Colon (tissue), 2 donors: ENCODE results near the gene DIAPH1.

Experiments used
- FAIRE-seq: peaks from 2 replicates; lab custom pipeline; 2012; peaks lifted over from hg19 to GRCh38; lab: Jason Lieb, UNC
- donor health status: control.
- donor health status: control.

DIAPH1 gene

DNA sequence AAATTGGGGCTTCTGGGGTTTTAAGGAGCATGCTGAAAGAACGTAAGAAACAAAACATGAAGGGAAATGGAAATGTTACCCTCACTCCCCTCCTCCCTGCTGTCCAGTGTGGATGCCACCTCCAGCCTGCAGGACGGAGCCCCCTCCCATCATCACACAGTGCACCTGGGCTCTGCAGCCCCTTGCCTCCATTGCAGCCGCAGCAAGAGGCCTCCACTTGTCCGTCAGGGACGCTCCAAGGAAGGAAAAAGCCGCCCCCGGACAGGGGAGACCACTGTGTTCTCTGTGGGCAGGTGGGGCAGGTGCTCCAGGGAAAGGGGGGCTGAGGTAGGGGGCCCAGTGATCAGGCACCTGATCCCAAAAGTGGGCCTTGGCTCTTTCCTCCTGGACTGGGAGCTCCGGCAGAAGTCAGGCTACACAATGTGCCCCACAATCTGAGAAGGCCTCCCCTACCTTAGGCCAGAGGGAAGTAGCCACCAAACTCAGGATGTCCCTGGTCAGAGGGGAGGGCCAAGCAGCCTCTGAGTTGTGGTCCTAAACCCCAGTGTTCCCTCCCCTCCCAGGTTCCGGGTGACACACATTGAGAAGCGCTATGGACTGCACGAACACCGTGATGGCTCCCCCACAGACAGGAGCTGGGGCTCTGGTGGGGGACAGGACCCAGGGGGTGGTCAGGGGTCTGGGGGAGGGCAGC, 20.7 kb upstream of the DIAPH1 start:
- no peak for FAIRE-seq

DNA sequence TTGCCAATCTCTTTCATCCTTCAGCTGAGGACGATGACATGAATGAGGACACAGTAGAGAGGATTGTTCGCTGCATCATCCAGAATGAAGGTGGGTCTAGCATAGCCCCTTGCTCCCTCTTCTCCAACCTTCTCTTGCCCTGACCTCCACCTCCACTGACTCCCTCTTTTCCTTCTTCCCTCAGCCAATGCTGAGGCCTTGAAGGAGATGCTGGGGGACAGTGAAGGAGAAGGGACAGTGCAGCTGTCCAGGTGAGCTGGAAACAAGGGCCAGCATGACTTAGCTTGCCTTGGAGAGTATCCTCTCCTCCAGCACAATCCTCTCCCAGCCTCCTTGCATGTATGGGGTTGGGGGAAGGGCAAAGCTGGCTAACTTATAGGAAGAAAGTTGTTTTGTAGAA, 20.0 kb upstream of the DIAPH1 start:
- no peak for FAIRE-seq

- FAIRE-seq: no peak
These were observed 19.1 kb upstream of the DIAPH1 start for GRCh38 chr5:141637767-141638419.

- no peak for FAIRE-seq
These were observed 18.4 kb upstream of the DIAPH1 start for GRCh38 chr5:141637123-141637766.

- no peak for FAIRE-seq
These were observed 17.8 kb upstream of the DIAPH1 start, which contains the start of the genes HDAC3 and RELL2 for GRCh38 chr5:141636413-141637122. TSS of gene HDAC3 (minus strand) at chr5:141636849. CDS start at chr5:141636790, 59 bp downstream. TSS of gene RELL2 (plus strand) at chr5:141636997. CDS start at chr5:141638226, 1,229 bp downstream.

DNA sequence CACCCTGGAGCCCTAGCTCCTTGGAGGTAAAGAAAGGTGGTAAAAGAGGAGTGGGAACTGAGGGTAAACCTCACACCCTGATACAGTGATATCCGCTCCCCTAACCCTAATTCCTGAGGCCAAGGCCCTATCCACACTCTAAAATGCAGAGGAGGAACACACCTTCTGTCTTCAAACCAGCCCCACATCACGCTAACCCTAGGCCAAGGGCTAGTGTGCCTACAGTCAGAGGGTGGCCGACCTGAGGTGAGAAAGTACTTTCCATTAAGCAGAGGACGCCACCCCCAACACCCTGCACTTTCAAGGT, 17.3 kb upstream of the DIAPH1 start:
- no peak for FAIRE-seq

DNA sequence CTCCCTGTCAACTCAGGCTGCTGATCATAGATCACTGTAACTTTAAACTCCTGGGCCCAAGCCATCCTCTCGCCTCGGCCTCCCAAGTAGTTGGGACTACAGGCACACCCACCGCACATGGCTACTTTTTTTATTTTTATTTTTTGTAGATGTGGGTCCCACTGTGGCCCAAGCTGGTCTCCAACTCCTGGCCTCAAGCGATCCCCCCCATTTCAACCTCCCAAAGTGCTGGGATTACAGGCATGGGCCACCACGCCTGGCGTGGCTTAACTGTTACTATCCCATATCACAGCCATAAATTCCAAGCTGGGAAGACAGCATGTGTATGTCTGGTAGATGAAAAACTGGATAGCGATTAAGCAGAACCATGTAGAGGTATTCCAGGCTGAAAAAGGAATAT, 16.8 kb upstream of the DIAPH1 start:
- no peak for FAIRE-seq

- FAIRE-seq: no peak
These were observed 15.9 kb upstream of the DIAPH1 start for GRCh38 chr5:141634720-141635119.

- no peak for FAIRE-seq
These were observed 15.2 kb upstream of the DIAPH1 start for GRCh38 chr5:141633871-141634561.

DNA sequence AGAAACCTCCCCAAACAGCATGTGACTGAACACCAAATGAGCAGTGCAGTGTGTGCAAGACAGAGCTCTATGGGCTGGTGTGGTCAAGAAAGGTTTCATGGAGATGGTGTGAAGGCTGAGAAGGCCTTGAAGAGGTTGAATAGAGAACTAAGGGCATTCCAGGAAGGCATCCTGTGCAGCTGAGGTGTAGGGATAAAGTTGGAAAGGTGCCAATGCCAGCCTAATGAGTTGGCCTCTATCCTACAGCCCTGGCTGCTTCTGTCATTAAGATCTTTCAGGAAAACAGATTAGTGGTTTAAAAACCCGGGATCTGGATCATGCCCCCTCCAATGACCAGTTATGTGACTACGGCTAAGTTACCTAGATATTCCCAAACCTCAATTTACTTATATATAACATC, 13.8 kb upstream of the DIAPH1 start:
- no peak for FAIRE-seq

DNA sequence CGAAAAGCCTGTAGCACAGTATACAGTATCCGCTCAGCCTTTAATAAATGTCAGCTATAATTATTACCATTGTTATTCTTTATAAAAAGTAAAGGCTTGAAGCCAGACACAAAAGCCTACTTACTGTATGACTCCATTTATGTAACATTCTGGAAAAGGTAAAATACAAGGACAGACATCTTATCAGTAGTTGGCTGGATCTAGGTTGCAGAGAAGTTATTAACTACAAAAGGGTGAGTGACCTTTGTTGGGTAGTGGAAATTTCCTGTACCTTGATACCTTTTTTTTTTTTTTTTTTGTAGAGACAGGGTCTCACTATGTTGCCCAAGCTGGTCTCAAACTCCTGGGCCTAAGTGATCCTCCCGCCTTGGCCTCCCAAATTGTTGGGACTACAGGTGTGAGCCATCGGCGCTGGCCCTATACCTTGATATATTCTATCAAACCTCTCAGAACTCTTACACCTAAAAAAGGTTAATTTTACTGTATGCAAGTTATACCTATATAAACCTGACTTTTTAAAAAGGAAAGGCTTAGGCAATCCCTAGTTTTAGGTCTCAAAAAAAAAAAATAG, 11.9 kb upstream of the DIAPH1 start:
- no peak for FAIRE-seq

GRCh38 chr5:141628175-141628788, 9.5 kb upstream of the DIAPH1 start:
- no peak for FAIRE-seq

DNA sequence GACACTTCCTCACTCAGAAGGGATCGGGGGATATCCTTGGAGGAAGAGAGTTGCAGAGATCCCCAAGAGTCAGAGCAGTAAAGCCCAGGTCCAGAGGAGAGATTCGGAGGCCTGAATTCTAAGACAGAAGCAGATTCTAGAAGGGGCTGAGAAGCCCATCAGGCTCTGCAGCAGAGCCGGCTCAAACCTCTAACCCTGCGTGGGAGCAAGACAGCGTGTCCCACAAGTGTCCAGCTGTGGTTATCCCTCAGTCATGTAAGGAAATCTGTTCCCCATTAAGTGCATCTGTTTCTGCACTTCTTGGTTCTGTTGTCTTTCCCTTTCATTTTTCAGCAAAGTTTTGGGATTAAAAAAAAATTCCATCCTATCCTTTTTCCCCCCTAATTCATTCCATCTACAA, 4.8 kb upstream of the DIAPH1 start:
- FAIRE-seq: no peak

DNA sequence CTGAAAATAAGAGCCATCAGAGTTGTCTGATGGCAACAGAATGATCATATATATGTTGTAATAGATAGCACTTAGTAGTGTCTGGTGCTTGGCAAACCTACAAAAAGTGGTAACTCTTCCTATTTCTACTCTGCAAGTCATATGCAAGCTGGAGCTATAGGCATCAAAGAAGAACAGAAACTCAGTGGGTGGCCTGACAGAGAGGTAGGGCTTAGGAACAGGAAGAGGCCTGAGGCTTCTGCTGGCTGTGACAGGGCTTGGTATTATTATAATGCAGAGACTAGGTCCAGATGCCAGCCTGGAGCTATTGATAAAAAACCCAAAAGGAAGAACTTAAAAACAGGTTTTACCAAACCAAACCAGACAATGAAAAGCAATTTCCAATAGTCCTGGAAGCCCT, 4.4 kb upstream of the DIAPH1 start:
- FAIRE-seq: no peak

DNA sequence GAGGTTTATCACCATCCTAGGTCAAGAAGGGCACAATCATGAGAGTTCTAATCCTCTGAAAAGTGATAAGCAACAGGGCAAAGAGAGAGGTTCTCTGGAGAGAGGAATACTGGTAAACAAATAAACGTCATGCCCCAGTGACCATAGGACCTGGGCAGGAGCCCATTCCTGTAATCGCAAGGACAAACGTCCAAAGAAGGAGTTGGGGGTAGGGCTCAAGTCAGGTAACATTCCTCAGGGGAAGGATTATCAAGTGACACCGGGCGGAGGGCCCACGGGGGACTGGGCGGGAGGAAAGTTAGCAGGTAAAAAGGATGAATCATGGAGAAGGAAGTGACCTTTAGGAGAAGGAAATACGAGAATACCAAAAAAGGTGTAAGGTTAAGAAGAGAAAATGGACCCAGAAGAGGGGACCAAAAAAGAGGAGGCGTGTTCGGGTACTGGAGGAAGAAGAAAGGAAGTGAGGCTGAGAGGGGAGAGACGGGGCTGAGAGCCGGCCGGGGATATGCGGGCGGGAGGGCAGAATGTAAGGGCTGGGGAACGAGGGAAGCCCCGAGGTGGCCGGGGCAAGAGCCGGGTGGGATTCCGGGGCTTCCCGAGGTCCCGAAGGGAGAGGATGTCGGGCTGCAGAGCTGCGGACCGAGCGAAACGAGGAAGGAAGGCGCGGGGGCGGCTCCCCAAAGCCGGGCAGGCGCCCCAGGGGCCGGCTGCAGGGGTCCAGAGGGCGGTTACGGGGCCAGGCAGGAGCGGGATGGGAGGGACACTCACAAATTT, 583 bp downstream of the DIAPH1 start:
- FAIRE-seq: no peak

DNA sequence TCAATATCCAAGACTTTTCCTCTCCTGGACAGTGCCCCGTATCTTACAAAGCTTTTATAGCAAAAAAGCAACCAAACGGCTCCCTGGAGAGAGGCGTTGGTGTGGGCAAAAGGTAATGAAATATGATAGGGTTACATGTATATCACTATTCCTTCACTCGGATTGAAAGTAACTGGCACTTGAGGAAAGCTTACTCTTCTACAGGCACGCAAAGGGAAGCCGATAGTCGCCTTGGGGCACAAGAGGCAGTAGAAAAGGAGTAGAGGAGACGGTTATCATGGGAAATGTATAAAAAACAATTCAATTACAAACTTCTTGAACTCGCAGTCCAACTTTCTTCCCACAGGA, 1.1 kb downstream of the DIAPH1 start:
- FAIRE-seq: no peak

DNA sequence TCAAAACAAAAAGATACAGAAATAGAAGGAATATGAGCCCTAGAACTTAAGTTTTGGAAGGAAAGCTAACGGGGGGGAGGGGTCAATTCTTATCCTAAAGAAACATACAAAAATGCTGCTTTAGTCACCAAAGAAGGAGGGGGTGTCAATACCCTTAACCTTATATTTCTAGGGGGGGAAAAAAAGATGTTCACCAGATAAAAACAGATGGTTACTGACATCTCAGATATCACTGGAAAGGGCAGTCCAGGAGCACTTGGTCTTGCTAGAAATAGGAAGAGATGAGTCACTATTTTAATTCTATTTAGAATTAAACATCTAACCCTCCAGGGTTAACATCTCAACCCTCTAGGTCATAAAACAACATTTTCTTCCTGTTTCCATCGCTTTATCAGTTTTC, 1.7 kb downstream of the DIAPH1 start:
- FAIRE-seq: no peak

- no peak for FAIRE-seq
These were observed 2.6 kb downstream of the DIAPH1 start for GRCh38 chr5:141615991-141616720.

DNA sequence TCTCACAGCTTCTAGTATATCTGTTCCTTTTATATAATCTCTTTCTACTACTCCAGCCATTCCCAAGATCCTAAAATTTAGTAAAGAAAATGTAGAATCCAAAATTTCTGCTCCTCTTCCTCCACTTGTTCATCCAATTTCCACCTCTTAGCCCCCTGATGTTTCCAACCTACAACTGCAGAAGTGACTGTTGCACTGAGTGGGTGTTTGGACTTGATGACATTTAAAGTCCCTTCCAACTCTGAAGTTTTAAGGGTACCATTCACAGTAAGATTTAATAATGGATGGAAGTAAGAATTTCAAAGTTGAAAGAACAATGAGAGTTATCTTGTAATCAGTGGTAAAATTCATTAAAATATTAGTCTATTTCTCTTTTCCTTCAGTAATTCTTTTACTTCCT, 5.5 kb downstream of the DIAPH1 start:
- FAIRE-seq: no peak

DNA sequence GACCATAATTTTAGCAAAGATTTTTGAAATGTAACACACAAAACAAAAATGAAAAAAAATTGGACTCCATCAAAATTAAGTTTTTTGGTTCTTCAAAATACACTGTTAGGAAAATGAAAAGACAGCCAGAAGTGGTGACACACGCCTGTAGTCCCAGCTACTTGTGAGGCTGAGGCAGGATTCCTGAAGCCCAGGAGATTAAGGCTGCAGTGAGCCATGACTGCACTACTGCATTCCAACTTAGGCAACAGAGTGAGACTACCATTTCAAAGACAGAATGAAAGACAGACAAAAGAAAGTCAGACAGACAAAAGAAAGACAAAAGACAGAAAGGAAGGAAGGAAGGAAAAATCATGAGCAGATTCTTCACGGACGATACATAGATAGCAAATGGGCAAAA, 7.5 kb downstream of the DIAPH1 start:
- FAIRE-seq: no peak
